Islet of Langerhans (tissue), 1 donor: Measurements from ENCODE around the gene ARHGAP26.
"Not testable (repeated sequence)": the region's sequence is repeated elsewhere in the genome, so short reads cannot be mapped to it uniquely, and the experiment has no call there.

Experiments
- FAIRE-seq: peaks from one replicate; lab custom pipeline; 2011; peaks lifted over from hg19 to GRCh38; lab: Jason Lieb, UNC

The ARHGAP26 gene

GRCh38 chr5:143190260-143190810 lies 420.2 kb downstream of the ARHGAP26 start:
- no peak for FAIRE-seq

DNA sequence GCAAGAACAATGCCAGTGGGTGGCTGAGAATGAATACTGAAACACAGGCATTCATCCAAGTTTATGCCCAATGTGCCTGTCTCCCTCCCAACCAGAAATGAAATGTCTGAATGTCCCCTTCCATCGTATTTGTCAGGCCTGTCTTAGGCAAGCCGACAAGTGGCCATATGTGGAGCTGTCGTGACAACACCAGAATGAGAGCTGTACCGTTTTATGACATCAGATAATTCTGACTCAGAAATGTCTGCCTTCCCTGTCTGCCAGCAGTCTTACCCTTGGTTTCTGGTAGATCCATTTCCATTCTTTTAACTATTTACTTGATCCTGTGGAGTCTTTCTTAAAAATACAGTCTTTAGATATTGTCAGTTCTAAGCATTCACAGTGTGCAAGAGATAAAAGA lies 421.5 kb downstream of the ARHGAP26 start:
- no peak for FAIRE-seq

DNA sequence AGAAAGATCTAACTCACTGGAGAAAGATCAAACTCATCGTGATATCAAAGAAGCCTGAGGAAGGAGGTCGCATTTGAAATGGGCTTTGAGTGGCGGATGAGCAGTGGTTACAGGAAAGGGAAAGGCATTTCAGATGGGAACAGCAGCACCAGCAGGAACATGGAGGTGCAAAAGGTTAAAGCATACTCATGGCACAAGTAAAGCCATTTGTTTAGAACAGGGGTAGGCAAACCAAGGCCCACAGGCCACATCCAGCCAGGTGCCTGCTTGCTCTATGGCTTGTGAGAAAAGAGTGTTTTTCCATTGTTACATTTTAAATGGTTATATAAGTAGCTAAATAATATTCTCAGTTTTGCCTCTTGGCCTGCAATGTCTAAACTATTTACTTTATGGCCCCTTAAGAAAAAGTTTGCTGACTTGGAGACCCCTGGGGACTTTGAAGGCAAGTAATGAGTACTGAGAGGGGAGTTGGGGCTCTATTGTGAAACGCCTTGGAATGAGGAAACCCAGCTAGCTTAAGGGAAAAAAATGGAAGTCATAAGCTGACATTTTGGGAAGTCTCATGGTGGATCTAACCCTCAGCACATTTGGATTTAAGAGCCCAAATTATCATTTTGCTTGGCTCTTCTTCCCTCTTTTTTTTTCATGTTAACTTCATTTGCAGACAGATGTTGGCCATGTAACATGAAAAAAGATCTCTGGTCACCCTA lies 422.2 kb downstream of the ARHGAP26 start:
- FAIRE-seq, result no peak

GRCh38 chr5:143194206-143194605 lies 424.0 kb downstream of the ARHGAP26 start:
- FAIRE-seq, result no peak

DNA sequence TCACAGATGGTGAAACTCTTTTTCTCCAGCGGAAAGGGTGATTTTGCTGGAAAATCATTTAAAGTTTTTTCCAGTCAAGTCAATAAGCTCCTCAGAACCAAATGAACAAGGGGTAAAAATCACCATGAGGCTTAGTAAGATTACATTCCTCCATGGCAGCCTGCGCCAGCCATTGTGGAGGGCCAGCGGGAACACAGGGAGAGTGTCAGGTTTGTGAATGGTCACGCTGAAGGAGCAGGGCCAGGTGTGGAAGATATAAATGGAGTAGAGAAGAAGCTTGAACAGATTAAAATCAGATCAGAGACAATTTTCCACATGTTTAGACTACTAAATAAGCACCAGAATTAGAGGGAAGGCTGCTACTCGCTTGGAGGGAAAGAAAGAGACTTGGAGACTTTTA lies 424.5 kb downstream of the ARHGAP26 start:
- FAIRE-seq, result no peak

GRCh38 chr5:143195491-143195890 lies 425.3 kb downstream of the ARHGAP26 start:
- FAIRE-seq, result no peak

GRCh38 chr5:143196601-143197259 lies 426.6 kb downstream of the ARHGAP26 start:
- FAIRE-seq, result no peak

DNA sequence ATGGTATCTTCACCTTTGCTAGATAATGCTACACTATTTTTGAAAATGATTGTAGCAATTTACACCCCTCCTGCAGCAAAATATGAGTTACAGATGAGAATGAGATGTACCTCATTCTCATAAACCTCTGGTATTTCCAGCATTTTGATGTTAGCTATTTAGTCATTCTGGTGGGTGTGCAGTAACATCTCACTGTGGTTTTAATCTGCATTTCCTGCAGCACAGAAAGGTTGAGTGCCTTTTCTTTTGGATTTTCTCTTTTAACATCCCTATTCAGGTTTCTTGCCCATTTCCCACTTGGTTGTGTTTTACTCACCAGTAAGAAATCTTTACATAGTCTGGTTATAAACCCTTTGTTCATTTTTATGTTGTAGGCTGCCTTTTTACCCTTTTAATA lies 427.1 kb downstream of the ARHGAP26 start:
- FAIRE-seq, result no peak

- no peak for FAIRE-seq
These were observed 428.2 kb downstream of the ARHGAP26 start for GRCh38 chr5:143198332-143198731.

DNA sequence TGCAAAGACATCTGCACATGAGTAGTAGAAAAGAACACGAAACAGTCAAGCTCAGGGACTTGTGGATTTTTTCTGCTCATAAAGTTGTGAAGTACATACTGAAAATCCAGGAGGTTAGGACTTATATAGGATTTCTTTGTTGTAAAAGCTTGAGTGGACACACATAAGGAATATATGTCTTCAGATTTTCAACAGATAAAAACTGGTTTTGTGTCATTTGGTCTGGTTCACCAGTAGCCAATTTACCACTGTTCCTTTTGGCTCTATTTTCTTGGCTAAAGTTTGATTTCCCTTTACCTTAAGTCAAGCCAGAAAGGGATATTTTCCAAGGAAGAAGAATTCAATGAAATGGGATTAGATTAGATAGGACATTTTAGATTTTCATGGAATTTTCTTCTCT lies 429.0 kb downstream of the ARHGAP26 start:
- FAIRE-seq, result no peak

GRCh38 chr5:143199843-143200242 lies 429.7 kb downstream of the ARHGAP26 start:
- no peak for FAIRE-seq

GRCh38 chr5:143200781-143201398 lies 430.7 kb downstream of the ARHGAP26 start:
- no peak for FAIRE-seq

DNA sequence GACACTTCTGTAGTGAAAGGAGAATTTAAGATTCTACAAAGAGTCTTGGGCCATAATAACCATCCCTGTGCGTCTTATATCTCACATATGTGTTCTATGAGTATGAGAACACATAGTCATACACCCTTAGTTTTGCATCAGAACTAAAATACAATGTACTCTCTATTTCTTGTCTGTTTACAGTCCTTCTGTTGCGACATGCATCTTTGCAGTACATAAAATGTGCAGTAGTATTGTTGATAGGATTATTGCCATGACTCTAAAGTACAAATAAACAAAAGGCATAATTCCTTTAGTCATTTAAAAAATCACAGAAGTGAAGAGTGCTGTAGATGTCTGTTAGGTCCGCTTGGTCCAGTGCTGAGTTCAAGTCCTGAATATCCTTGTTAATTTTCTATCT lies 431.4 kb downstream of the ARHGAP26 start:
- FAIRE-seq, result no peak

GRCh38 chr5:143203301-143203956 lies 433.3 kb downstream of the ARHGAP26 start:
- FAIRE-seq, result not testable (repeated sequence)

- no peak for FAIRE-seq
These were observed 434.5 kb downstream of the ARHGAP26 start for GRCh38 chr5:143204474-143205246.

DNA sequence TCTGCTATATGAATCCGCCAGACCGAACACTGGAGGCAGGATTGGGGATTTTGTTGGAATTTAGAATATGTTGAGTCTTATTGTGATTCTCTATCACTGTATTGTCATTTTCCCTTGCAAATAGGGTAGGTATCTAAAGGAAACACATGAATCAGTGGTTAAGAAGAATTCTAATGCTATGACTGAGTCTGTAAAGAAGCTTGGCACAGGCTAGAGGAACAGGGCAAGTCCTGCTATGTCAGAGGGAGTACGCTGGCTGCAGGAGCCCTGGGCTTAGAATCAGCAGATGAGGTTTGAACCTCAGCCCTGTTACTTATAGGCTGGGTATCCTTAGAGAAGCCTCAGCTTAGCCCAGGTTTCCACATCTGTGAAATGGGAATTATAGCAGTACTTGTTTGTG lies 435.2 kb downstream of the ARHGAP26 start:
- no peak for FAIRE-seq

GRCh38 chr5:143205883-143206195 lies 435.7 kb downstream of the ARHGAP26 start:
- no peak for FAIRE-seq

DNA sequence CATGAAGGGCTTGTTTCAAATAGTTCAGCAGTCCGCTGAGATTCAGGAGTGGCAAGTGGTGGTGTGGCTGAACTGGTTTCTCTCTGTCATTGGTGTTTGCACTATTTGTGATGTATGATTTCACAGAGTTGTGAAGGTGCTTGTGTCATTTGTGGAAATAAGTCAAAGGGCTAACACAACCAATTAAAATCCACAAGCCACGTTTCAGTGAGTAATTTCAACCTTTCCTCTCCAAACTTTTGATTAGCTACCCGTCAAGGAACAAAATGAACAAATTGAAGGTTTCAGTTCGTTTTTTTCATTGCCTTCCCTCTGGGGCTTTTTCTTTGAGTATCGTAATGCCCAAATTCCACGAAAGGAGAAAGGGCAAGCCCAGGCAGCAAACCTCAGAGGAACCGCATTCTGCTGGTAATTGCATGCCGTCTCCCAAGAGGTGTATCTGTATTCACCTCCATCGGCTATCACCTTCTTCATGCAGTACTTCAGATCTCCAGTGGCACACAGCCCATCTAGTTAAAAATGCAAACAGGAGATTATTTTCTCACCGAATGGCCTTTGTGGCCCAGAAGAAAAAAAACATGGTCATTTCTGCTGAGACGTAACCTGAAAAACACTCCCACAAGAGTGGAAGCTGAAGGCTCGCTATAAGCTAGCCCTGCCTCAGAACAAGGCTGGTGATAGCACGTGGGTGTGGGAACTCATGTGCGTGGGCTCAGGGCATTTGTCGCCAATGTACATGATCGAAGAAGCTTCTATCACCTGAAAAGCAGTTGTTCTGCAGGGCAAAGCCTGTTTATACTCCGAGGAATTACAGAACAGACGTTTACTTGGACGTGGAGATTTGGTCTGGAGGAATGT lies 436.2 kb downstream of the ARHGAP26 start:
- FAIRE-seq, result no peak

DNA sequence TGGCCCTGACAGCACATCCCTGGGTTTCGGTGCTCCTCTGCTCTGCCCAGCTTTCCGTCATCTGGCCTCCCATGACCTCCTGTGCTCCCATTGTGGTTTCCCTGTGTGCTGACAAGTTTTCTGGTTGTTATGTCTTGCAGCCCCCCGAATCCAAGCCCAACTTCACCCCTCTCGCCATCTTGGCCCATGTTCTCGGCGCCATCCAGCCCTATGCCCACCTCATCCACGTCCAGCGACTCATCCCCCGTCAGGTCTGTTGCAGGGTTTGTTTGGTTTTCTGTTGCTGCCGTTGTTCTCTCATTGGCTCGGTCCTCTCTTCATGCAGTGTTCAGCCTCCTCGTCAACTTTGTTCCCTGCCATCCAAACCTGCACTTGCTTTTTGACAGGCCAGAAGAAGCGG lies 436.9 kb downstream of the ARHGAP26 start:
- no peak for FAIRE-seq

DNA sequence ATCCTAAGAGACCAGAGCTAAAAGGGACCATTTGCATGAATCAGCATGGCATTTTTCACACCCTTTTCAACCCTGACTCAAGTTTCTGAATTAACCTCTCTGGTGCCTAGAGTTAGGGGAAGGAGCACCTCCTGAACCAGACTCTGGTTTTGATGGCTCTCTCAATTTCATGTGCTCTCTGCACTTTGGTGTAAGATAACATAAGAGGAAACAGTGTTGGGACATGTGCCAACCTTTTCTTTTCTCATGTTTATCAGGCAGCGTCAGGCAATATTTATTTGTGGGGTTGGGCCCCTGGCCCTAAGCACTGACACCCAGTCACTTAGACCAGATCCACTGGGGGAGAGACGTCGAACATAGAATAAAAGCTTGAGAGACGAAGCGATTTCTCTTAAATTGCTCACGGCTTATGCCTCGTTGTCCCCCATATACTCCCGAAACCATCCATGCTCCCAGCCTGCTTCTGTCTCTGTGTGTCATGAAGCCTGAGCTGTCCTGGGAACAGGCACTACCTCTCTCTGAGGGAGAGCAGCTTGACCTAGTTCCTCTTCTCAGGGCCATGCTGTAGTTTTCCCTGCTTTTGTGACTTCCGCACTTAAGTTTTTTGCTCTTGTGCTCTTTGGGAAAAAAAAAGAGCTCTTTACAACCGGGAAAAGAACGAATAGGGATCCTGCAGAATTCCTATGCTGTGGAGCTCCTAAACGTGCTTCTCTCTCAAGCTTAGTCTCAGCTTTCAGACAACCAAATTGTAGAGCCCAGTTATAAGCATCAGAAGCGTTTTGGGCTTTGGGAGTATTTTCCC lies 437.6 kb downstream of the ARHGAP26 start:
- FAIRE-seq, result no peak

DNA sequence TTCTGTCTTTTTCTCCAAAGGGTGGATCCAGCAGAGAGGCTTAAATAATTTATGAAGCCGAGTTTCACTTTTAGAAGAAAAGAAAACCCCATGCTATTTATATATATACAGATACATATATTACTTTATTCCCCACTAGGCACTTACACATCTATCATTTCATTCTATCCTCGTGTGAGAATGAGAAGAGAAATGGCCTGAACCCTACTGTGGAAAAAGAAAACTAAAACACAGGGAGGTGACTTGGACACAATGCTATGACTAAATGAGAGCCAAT lies 438.1 kb downstream of the ARHGAP26 start:
- no peak for FAIRE-seq
